ENCODE results near the gene BANF1. TPM values are rescaled to one million over a fixed set of nuclear protein-coding genes. Genes with fewer than 3 reads are reported as not detected.
A peak's percentile ranks its signal among the peaks of the same experiment; 100 is the strongest.

Gene BANF1
- total and polyA plus RNA-seq, 4 donors = 17.7 to 315 (median 159) TPM

- Histone ChIP-seq H3K4me3 (no peak overlapping the region), H3K36me3 (ENCODE audit: control insufficient read depth in 4 of 4, insufficient read depth in 4 of 4, low read length in 4 of 4) (peaks cover 0 to 3% (median 0%) of the 10 kb centered on the region in 4 donors), H3K27ac (ENCODE audit: low read depth in 1 of 2, low read length in 1 of 2) (no peak overlapping the region), H3K27me3 (ENCODE audit: control insufficient read depth in 3 of 3, insufficient read depth in 3 of 3, low read length in 2 of 3) (no peaks in the 10 kb centered on the region), H3K4me1 (ENCODE audit: control insufficient read depth in 5 of 5, insufficient read depth in 5 of 5, low read length in 5 of 5) (peaks cover 4 to 12% (median 9%) of the 10 kb centered on the region in 5 donors), H3K9me3 (ENCODE audit: control insufficient read depth in 4 of 4, insufficient read depth in 3 of 4, low read length in 3 of 4) (peaks cover 0 to 2% (median 0%) of the 10 kb centered on the region in 4 donors), H3K9ac (ENCODE audit: insufficient read depth in 1 of 2, low read length in 2 of 2) (no peak overlapping the region)
- 65% methylated on average over 4 of the region's 4 CpGs for WGBS, 2 donors
- no peak for TF ChIP-seq CTCF (IDR thresholded peaks at IDR 0.05; ENCODE audit: control extremely low read depth, extremely low read depth)
- peak in 1 of 3 donors; percentile 42 for DNase-seq
- ATAC-seq (ENCODE audit: insufficient read depth, low FRiP score) = no peak
These were observed 44.0 kb upstream of the BANF1 start for GRCh38 chr11:65958291-65958690.

GRCh38 chr11:65958774-65959420 is 43.4 kb upstream of the BANF1 start:
- Histone ChIP-seq H3K9me3 (ENCODE audit: control insufficient read depth in 4 of 4, insufficient read depth in 3 of 4, low read length in 3 of 4) (peaks cover 0 to 2% (median 0%) of the 10 kb centered on the region in 4 donors), H3K4me1 (ENCODE audit: control insufficient read depth in 5 of 5, insufficient read depth in 5 of 5, low read length in 5 of 5) (peaks cover 4 to 13% (median 10%) of the 10 kb centered on the region in 5 donors), H3K27me3 (ENCODE audit: control insufficient read depth in 3 of 3, insufficient read depth in 3 of 3, low read length in 2 of 3) (no peaks in the 10 kb centered on the region), H3K9ac (ENCODE audit: insufficient read depth in 1 of 2, low read length in 2 of 2) (no peak overlapping the region), H3K27ac (ENCODE audit: low read depth in 1 of 2, low read length in 1 of 2) (no peak overlapping the region), H3K36me3 (ENCODE audit: control insufficient read depth in 4 of 4, insufficient read depth in 4 of 4, low read length in 4 of 4) (peaks cover 0 to 3% (median 2%) of the 10 kb centered on the region in 4 donors), H3K4me3 (no peak overlapping the region)
- no peak for TF ChIP-seq CTCF (IDR thresholded peaks at IDR 0.05; ENCODE audit: control extremely low read depth, extremely low read depth)
- WGBS, 2 donors = 78 to 84% methylated on average over 17 of the region's 17 CpGs
- DNase-seq (no peak), ATAC-seq (ENCODE audit: insufficient read depth, low FRiP score) (no peak)

GRCh38 chr11:65960824-65961266 is 41.5 kb upstream of the BANF1 start:
- peak overlapping the region; percentile 45 for H3K4me3 ChIP-seq
- peaks cover 4 to 13% (median 10%) of the 10 kb centered on the region in 5 donors for H3K4me1 ChIP-seq (ENCODE audit: control insufficient read depth in 5 of 5, insufficient read depth in 5 of 5, low read length in 5 of 5)
- TF ChIP-seq CTCF (IDR thresholded peaks at IDR 0.05; ENCODE audit: control extremely low read depth, extremely low read depth) = no peak
- WGBS, 2 donors = 51 to 53% methylated on average over 16 of the region's 16 CpGs
- peaks cover 0 to 2% (median 0%) of the 10 kb centered on the region in 4 donors for H3K9me3 ChIP-seq (ENCODE audit: control insufficient read depth in 4 of 4, insufficient read depth in 3 of 4, low read length in 3 of 4)
- H3K36me3 ChIP-seq (ENCODE audit: control insufficient read depth in 4 of 4, insufficient read depth in 4 of 4, low read length in 4 of 4) = peaks cover 4 to 20% (median 14%) of the 10 kb centered on the region in 4 donors
- H3K27ac ChIP-seq (ENCODE audit: low read depth in 1 of 2, low read length in 1 of 2) = peak overlapping the region; percentile 80 to 86
- no peak for DNase-seq
- no peaks in the 10 kb centered on the region for H3K27me3 ChIP-seq (ENCODE audit: control insufficient read depth in 3 of 3, insufficient read depth in 3 of 3, low read length in 2 of 3)
- peak overlapping the region; percentile 81 to 89 for H3K9ac ChIP-seq (ENCODE audit: insufficient read depth in 1 of 2, low read length in 2 of 2)
- no peak for ATAC-seq (ENCODE audit: insufficient read depth, low FRiP score)

Data from lung (tissue), 12 donors.